Non-pigmented ciliary epithelial cell (primary cell): ENCODE data around the gene URGCP.
A peak's percentile ranks its signal among the peaks of the same experiment; 100 is the strongest.
"Not testable (repeated sequence)": the region's sequence is repeated elsewhere in the genome, so short reads cannot be mapped to it uniquely, and the experiment has no call there.

Experiments
- DNase-seq: peaks from one replicate; pipeline ENCODE4 v3.0.0-alpha.2; 2010; ENCODE audit warnings: low read depth

Gene URGCP

GRCh38 chr7:43921423-43921822, 15.0 kb upstream of the URGCP start:
- DNase-seq = no peak

- DNase-seq = no peak
Observed at GRCh38 chr7:43915907-43916306, 9.5 kb upstream of the URGCP start.

- DNase-seq = no peak
Observed at GRCh38 chr7:43914795-43915194, 8.4 kb upstream of the URGCP start.

GRCh38 chr7:43905956-43906330, 453 bp downstream of the URGCP start:
- no peak for DNase-seq

- DNase-seq = no peak
Observed at GRCh38 chr7:43905209-43905946, 1.0 kb downstream of the URGCP start.

GRCh38 chr7:43904533-43905208, 1.7 kb downstream of the URGCP start:
- no peak for DNase-seq

- no peak for DNase-seq
Observed at GRCh38 chr7:43902542-43903054, 3.8 kb downstream of the URGCP start.

- DNase-seq = not testable (repeated sequence)
Observed at GRCh38 chr7:43898571-43898970, 7.8 kb downstream of the URGCP start.

- DNase-seq = no peak
Observed at GRCh38 chr7:43895847-43896415, 10.5 kb downstream of the URGCP start.

GRCh38 chr7:43891069-43891955, 15.1 kb downstream of the URGCP start:
- DNase-seq = no peak

GRCh38 chr7:43890468-43890867, 15.9 kb downstream of the URGCP start:
- no peak for DNase-seq

GRCh38 chr7:43888993-43889945, 17.1 kb downstream of the URGCP start:
- DNase-seq = no peak

GRCh38 chr7:43884617-43885016, 21.8 kb downstream of the URGCP start:
- no peak for DNase-seq

GRCh38 chr7:43884209-43884608, 22.2 kb downstream of the URGCP start:
- no peak for DNase-seq

GRCh38 chr7:43880596-43880995, 25.8 kb downstream of the URGCP start:
- no peak for DNase-seq

GRCh38 chr7:43879477-43879876, 26.9 kb downstream of the URGCP start:
- peak; percentile 72 for DNase-seq

- DNase-seq = no peak
Observed at GRCh38 chr7:43878867-43879266, 27.5 kb downstream of the URGCP start.

GRCh38 chr7:43877968-43878864, 28.2 kb downstream of the URGCP start:
- no peak for DNase-seq

- DNase-seq = no peak
Observed at GRCh38 chr7:43876976-43877745, 29.2 kb downstream of the URGCP start.
